Mesendoderm (in vitro differentiated cells): Measurements from ENCODE around the gene RERE.

ENCODE experiments used
- DNase-seq: peaks from one replicate; pipeline ENCODE4 v3.0.0; 2013
- H2AK5ac ChIP-seq: 2 replicates; pipeline ENCODE4 v1.6.1; 2013; ENCODE audit warnings: low read length, inconsistent platforms
- H2BK120ac ChIP-seq: 2 replicates; pipeline ENCODE4 v1.6.1; 2013; ENCODE audit warnings: low read depth, mild to moderate bottlenecking, low read length, moderate library complexity, mixed read lengths
- H2BK15ac ChIP-seq: replicated peaks from 2 replicates; pipeline ENCODE4 v1.6.1; 2013; ENCODE audit warnings: low read depth, mild to moderate bottlenecking, moderate library complexity
- H2BK5ac ChIP-seq: 2 replicates; pipeline ENCODE4 v1.6.1; 2013; ENCODE audit warnings: low read length, inconsistent platforms
- H3K18ac ChIP-seq: 2 replicates; pipeline ENCODE4 v1.6.1; 2013; ENCODE audit warnings: mild to moderate bottlenecking, low read length, mixed read lengths
- H3K23ac ChIP-seq: one replicate; pipeline ENCODE4 v1.6.1; 2013; ENCODE audit warnings: low read length
- H3K27ac ChIP-seq: 2 replicates; pipeline ENCODE4 v1.5.1; 2013; ENCODE audit warnings: low read depth, mild to moderate bottlenecking, inconsistent platforms, low read length, moderate library complexity
- H3K27me3 ChIP-seq: 2 replicates; pipeline ENCODE4 v1.6.1; 2013; ENCODE audit warnings: low read length, control low read depth, mild to moderate bottlenecking, inconsistent platforms; ENCODE audit not compliant: insufficient read depth, poor library complexity
- H3K36me3 ChIP-seq: 2 replicates; pipeline ENCODE4 v1.6.1; 2013; ENCODE audit warnings: low read length, inconsistent platforms; ENCODE audit not compliant: control insufficient read depth, insufficient read depth
- H3K4ac ChIP-seq: one replicate; pipeline ENCODE4 v1.6.1; 2013; ENCODE audit warnings: low read depth, mild to moderate bottlenecking, low read length, moderate library complexity
- H3K4me1 ChIP-seq: 2 replicates; pipeline ENCODE4 v1.6.1; 2013; ENCODE audit warnings: low read depth, low read length, inconsistent platforms; ENCODE audit not compliant: control insufficient read depth
- H3K4me2 ChIP-seq: 2 replicates; pipeline ENCODE4 v1.6.1; 2013; ENCODE audit warnings: low read length
- H3K4me3 ChIP-seq: 2 replicates; pipeline ENCODE4 v1.5.1; 2013; ENCODE audit warnings: mild to moderate bottlenecking, low read length
- H3K56ac ChIP-seq: one replicate; pipeline ENCODE4 v1.6.1; 2013; ENCODE audit warnings: low read length
- H3K79me1 ChIP-seq: 2 replicates; pipeline ENCODE4 v1.6.1; 2013; ENCODE audit warnings: low read length, inconsistent platforms
- H3K79me2 ChIP-seq: 2 replicates; pipeline ENCODE4 v1.6.1; 2013; ENCODE audit warnings: mild to moderate bottlenecking, low read length; ENCODE audit not compliant: control insufficient read depth, insufficient read depth
- H3K9ac ChIP-seq: 2 replicates; pipeline ENCODE4 v1.6.1; 2013; ENCODE audit warnings: low read length, inconsistent platforms
- H4K5ac ChIP-seq: one replicate; pipeline ENCODE4 v1.6.1; 2013; ENCODE audit warnings: low read length
- H4K8ac ChIP-seq: one replicate; pipeline ENCODE4 v1.6.1; 2013; ENCODE audit warnings: low read depth, mild to moderate bottlenecking, control low read depth, low read length, moderate library complexity
- WGBS: extraction: QIAGEN DNeasy Blood & Tissue Kit; methylation state at CpG from one replicate; pipeline ENCODE4 v1.1.7; 2013; ENCODE audit warnings: low lambda C conversion rate, missing lambda C conversion rate; ENCODE audit not compliant: insufficient coverage; ENCODE audit errors: extremely low coverage; 5-methylcytosine and 5-hydroxymethylcytosine counted together

Gene RERE

GRCh38 chr1:8348047-8348776 lies 469.2 kb downstream of the RERE start:
- no CpG with 5 or more reads among the region's 21 CpGs for WGBS
- Histone ChIP-seq H3K4me3 (no peak overlapping the region), H4K5ac (no peak overlapping the region), H3K27ac (no peak overlapping the region), H2BK5ac (no peak overlapping the region), H2BK15ac (no peak overlapping the region), H3K9ac (no peak overlapping the region), H3K36me3 (no peaks in the 10 kb centered on the region), H3K4me2 (no peak overlapping the region), H3K18ac (no peak overlapping the region), H3K79me1 (no peaks in the 10 kb centered on the region), H3K4ac (no peak overlapping the region), H3K27me3 (no peaks in the 10 kb centered on the region), H4K8ac (no peak overlapping the region), H3K79me2 (no peaks in the 10 kb centered on the region), H2AK5ac (no peak overlapping the region), H3K4me1 (no peaks in the 10 kb centered on the region), H3K56ac (peak overlapping the region; percentile 15), H3K23ac (no peak overlapping the region), H2BK120ac (no peak overlapping the region)
- no peak for DNase-seq

GRCh38 chr1:8347635-8348034 lies 469.8 kb downstream of the RERE start:
- no CpG with 5 or more reads among the region's 15 CpGs for WGBS
- no peak for DNase-seq
- no peak overlapping the region for H2BK5ac ChIP-seq
- no peaks in the 10 kb centered on the region for H3K79me2 ChIP-seq
- H2AK5ac ChIP-seq: no peak overlapping the region
- H3K36me3 ChIP-seq: no peaks in the 10 kb centered on the region
- H3K4me3 ChIP-seq: no peak overlapping the region
- no peak overlapping the region for H3K18ac ChIP-seq
- H3K27ac ChIP-seq: no peak overlapping the region
- H3K56ac ChIP-seq: peak overlapping the region; percentile 15
- no peak overlapping the region for H3K4me2 ChIP-seq
- H4K5ac ChIP-seq: no peak overlapping the region
- H3K4me1 ChIP-seq: no peaks in the 10 kb centered on the region
- no peak overlapping the region for H4K8ac ChIP-seq
- H3K4ac ChIP-seq: no peak overlapping the region
- no peaks in the 10 kb centered on the region for H3K79me1 ChIP-seq
- H3K23ac ChIP-seq: no peak overlapping the region
- H3K9ac ChIP-seq: no peak overlapping the region
- no peak overlapping the region for H2BK120ac ChIP-seq
- no peaks in the 10 kb centered on the region for H3K27me3 ChIP-seq
- no peak overlapping the region for H2BK15ac ChIP-seq

GRCh38 chr1:8345621-8346415 lies 471.6 kb downstream of the RERE start:
- no peak overlapping the region for H3K23ac ChIP-seq
- H4K8ac ChIP-seq: no peak overlapping the region
- no peak overlapping the region for H3K9ac ChIP-seq
- H3K36me3 ChIP-seq: no peaks in the 10 kb centered on the region
- H2BK120ac ChIP-seq: no peak overlapping the region
- no peak overlapping the region for H3K56ac ChIP-seq
- no peaks in the 10 kb centered on the region for H3K79me2 ChIP-seq
- H2BK5ac ChIP-seq: no peak overlapping the region
- no peaks in the 10 kb centered on the region for H3K79me1 ChIP-seq
- H3K27me3 ChIP-seq: no peaks in the 10 kb centered on the region
- H2BK15ac ChIP-seq: no peak overlapping the region
- no peak overlapping the region for H3K4me2 ChIP-seq
- no peak for DNase-seq
- H3K27ac ChIP-seq: no peak overlapping the region
- no peak overlapping the region for H3K4ac ChIP-seq
- H3K18ac ChIP-seq: no peak overlapping the region
- no CpG with 5 or more reads among the region's 18 CpGs for WGBS
- no peaks in the 10 kb centered on the region for H3K4me1 ChIP-seq
- H2AK5ac ChIP-seq: no peak overlapping the region
- no peak overlapping the region for H3K4me3 ChIP-seq
- no peak overlapping the region for H4K5ac ChIP-seq

GRCh38 chr1:8344893-8345507 lies 472.4 kb downstream of the RERE start:
- no peak for DNase-seq
- no peak overlapping the region for H3K4me3 ChIP-seq

GRCh38 chr1:8343464-8344001 lies 473.9 kb downstream of the RERE start:
- no peak overlapping the region for H3K4me3 ChIP-seq
- H2BK5ac ChIP-seq: no peak overlapping the region
- no peak overlapping the region for H3K4ac ChIP-seq
- no peaks in the 10 kb centered on the region for H3K79me2 ChIP-seq
- H3K36me3 ChIP-seq: no peaks in the 10 kb centered on the region
- no peak overlapping the region for H3K56ac ChIP-seq
- H3K79me1 ChIP-seq: no peaks in the 10 kb centered on the region
- DNase-seq: no peak
- no peaks in the 10 kb centered on the region for H3K4me1 ChIP-seq
- no peak overlapping the region for H2AK5ac ChIP-seq
- H3K27me3 ChIP-seq: no peaks in the 10 kb centered on the region
- H3K27ac ChIP-seq: no peak overlapping the region
- H3K9ac ChIP-seq: no peak overlapping the region
- no peak overlapping the region for H4K8ac ChIP-seq
- H3K23ac ChIP-seq: no peak overlapping the region
- H2BK120ac ChIP-seq: no peak overlapping the region
- no peak overlapping the region for H3K18ac ChIP-seq
- H3K4me2 ChIP-seq: no peak overlapping the region
- no peak overlapping the region for H2BK15ac ChIP-seq
- no peak overlapping the region for H4K5ac ChIP-seq
- WGBS: no CpG with 5 or more reads among the region's 32 CpGs

More at GRCh38 chr1:8344893-8345507, 472.4 kb downstream of the RERE start:
- Histone ChIP-seq H2BK15ac (no peak overlapping the region), H3K36me3 (no peaks in the 10 kb centered on the region), H3K56ac (no peak overlapping the region), H3K27ac (no peak overlapping the region), H3K4ac (no peak overlapping the region), H2BK5ac (no peak overlapping the region), H3K79me2 (no peaks in the 10 kb centered on the region), H3K27me3 (no peaks in the 10 kb centered on the region), H3K4me1 (no peaks in the 10 kb centered on the region), H3K9ac (no peak overlapping the region), H3K23ac (no peak overlapping the region), H4K5ac (no peak overlapping the region), H2BK120ac (no peak overlapping the region), H3K18ac (no peak overlapping the region), H4K8ac (no peak overlapping the region), H3K79me1 (no peaks in the 10 kb centered on the region), H3K4me2 (no peak overlapping the region), H2AK5ac (no peak overlapping the region)
- 100% methylated on average over 2 of the region's 10 CpGs for WGBS
